GM23248 (cell line): ENCODE measurements around the gene PTPRD. TPM values are rescaled to one million over a fixed set of nuclear protein-coding genes. Genes with fewer than 3 reads are reported as not detected.

Experiments
- DNase-seq: peaks from one replicate; pipeline ENCODE4 v3.0.0-alpha.2; 2015
- H2AFZ ChIP-seq: fragments of 200-600 bp; sonication (generic); 2 replicates; pipeline ENCODE4 v1.6.1; 2016; ENCODE audit warnings: antibody characterized with exemption
- H3F3A ChIP-seq: fragments of 200-600 bp; sonication (generic); 2 replicates; pipeline ENCODE4 v1.6.1; 2016; ENCODE audit warnings: mild to moderate bottlenecking, antibody characterized with exemption, mixed run types; ENCODE audit not compliant: insufficient read depth
- H3K27ac ChIP-seq: fragments of 200-600 bp; sonication (generic); 2 replicates; pipeline ENCODE4 v1.5.1; 2016; ENCODE audit warnings: mild to moderate bottlenecking
- H3K27me3 ChIP-seq: fragments of 200-600 bp; sonication (generic); replicated peaks from 2 replicates; pipeline ENCODE4 v1.6.1; 2016; ENCODE audit warnings: mild to moderate bottlenecking; ENCODE audit not compliant: insufficient read depth
- H3K36me3 ChIP-seq: fragments of 200-600 bp; sonication (generic); 2 replicates; pipeline ENCODE4 v1.6.1; 2016; ENCODE audit warnings: low read depth, mild to moderate bottlenecking
- H3K4me1 ChIP-seq: fragments of 200-600 bp; sonication (generic); 2 replicates; pipeline ENCODE4 v1.6.1; 2016; ENCODE audit warnings: mild to moderate bottlenecking; ENCODE audit not compliant: insufficient read depth
- H3K4me2 ChIP-seq: fragments of 200-600 bp; sonication (generic); one replicate; pipeline ENCODE4 v1.6.1; 2016; ENCODE audit warnings: mild to moderate bottlenecking; ENCODE audit not compliant: unreplicated experiment
- H3K4me3 ChIP-seq: fragments of 200-600 bp; sonication (generic); 2 replicates; pipeline ENCODE4 v1.5.1; 2016; ENCODE audit warnings: mild to moderate bottlenecking
- H3K79me2 ChIP-seq: fragments of 200-600 bp; sonication (generic); 2 replicates; pipeline ENCODE4 v1.6.1; 2016; ENCODE audit warnings: mild to moderate bottlenecking; ENCODE audit not compliant: insufficient read depth
- H3K9ac ChIP-seq: fragments of 200-600 bp; sonication (generic); 2 replicates; pipeline ENCODE4 v1.6.1; 2016; ENCODE audit warnings: mild to moderate bottlenecking
- H3K9me2 ChIP-seq: fragments of 200-600 bp; sonication (generic); 2 replicates; pipeline ENCODE4 v1.6.1; 2016; ENCODE audit warnings: mixed run types, mild to moderate bottlenecking, moderate library complexity; ENCODE audit not compliant: insufficient read depth
- H3K9me3 ChIP-seq: fragments of 200-600 bp; sonication (generic); one replicate; pipeline ENCODE4 v1.6.1; 2017; ENCODE audit warnings: low read depth
- H4K20me1 ChIP-seq: fragments of 200-600 bp; sonication (generic); 2 replicates; pipeline ENCODE4 v1.6.0; 2016; ENCODE audit not compliant: insufficient read depth
- EZH2 ChIP-seq: fragments of 200-600 bp; sonication (generic); IDR thresholded peaks from 2 replicates; pipeline ENCODE4 v1.6.1; 2018; ENCODE audit warnings: antibody characterized with exemption, mild to moderate bottlenecking; ENCODE audit not compliant: insufficient read depth, poor library complexity, severe bottlenecking
- EZH2phosphoT487 ChIP-seq: fragments of 200-600 bp; sonication (generic); IDR thresholded peaks from 2 replicates; pipeline ENCODE4 v1.6.1; 2018; ENCODE audit warnings: antibody characterized with exemption, moderate library complexity, mild to moderate bottlenecking, low read depth; ENCODE audit not compliant: insufficient read depth
- WGBS, 2 experiments: methylation state at CpG; one replicate each; pipeline ENCODE4 v1.1.6; 2015 to 2017; ENCODE audit warnings: low lambda C conversion rate in 2 of 2, low coverage in 1 of 2; ENCODE audit errors: missing lambda C conversion rate in 2 of 2; 5-methylcytosine and 5-hydroxymethylcytosine counted together
- in situ Hi-C: fragments of 300-500 bp; cut with MboI; formaldehyde crosslinking; loops from 2 replicates; pipeline ENCODE4 v1.15.0; 2020
- polyA plus RNA-seq: library from polyadenylated mRNA; unstranded; fragments of >200 nt; fragmentation: Nextera tagmentation; extraction: Ambion mirVana; gene quantifications from 2 replicates; pipeline ENCODE4 v1.2.1, GENCODE V29; 2016
- total RNA-seq: library from RNA; depleted of rRNA; stranded (reverse); fragments of >200 nt; shearing (Covaris generic); gene quantifications from 2 replicates; pipeline ENCODE4 v1.2.3, GENCODE V29; 2014

The PTPRD gene
- total and polyA plus RNA-seq, 2 experiments from 2014 or later, result 0.05 TPM; not detected in 1

DNA sequence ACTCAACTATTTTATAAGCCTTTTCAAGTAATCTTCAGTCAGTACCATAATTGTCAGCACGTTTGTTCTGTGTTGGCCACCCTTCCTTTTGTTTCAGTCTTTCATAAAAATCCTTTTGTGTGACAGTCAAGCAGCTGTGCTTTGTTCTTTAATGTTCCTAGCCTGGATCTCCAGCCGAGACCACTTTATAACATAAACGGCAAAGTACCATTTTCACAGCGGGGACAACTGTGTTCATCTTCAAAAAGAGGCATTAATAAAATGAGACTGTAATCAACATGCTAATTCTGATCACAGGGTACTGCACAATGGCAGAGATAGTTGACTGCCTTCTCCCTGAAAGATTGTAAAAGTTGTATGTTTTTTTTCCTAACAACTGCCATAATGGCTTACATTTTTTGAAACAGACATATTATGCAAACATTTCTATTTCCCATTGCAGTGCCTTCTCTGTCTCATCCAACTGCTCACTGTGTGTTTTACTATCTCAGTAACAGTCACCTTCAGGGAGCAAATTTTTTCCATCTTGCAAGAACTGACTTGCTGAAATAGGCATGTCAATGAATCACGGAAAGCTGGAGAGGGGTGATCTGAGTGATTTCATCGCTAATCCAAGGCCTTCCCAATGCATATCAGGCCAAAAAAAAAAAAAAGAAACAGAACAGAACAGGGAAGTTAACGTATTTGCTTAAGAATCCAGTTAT lies 1984.7 kb downstream of the PTPRD start:
- no peak for TF ChIP-seq EZH2phosphoT487
- no peak for TF ChIP-seq EZH2
- Histone ChIP-seq H3K79me2 (no peaks in the 10 kb centered on the region), H3K9me3 (no peaks in the 10 kb centered on the region), H4K20me1 (no peaks in the 10 kb centered on the region), H3K4me3 (no peak overlapping the region), H3K4me2 (no peak overlapping the region), H3K9ac (no peak overlapping the region), H3K9me2 (no peaks in the 10 kb centered on the region), H3K4me1 (no peaks in the 10 kb centered on the region), H2AFZ (no peak overlapping the region), H3F3A (no peaks in the 10 kb centered on the region), H3K36me3 (no peaks in the 10 kb centered on the region), H3K27me3 (no peaks in the 10 kb centered on the region), H3K27ac (no peak overlapping the region)
- in situ Hi-C loops, result no loop called here
- 12 to 18% methylated on average over 7 of the region's 7 CpGs for WGBS, 2 experiments
- DNase-seq, result no peak

DNA sequence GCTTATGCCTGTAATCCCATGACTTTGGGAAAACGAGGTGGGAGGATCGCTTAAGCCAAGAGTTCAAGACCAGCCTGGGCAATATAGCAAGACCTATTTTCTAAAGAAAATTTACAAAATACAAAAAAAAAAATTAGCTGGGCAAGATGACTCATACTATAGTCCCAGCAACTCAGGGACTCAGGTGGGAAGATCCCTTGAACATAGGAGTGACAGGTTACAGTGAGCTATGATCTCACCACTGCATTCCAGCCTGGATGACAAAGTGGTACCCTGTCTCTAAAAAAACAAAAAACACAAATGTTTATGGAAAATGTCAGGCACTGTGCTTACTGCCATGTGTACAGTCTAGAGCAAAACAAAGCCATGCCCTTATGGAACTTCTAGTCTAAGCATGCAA lies 1989.9 kb downstream of the PTPRD start:
- WGBS, 2 experiments, result 39 to 54% methylated on average over 2 of the region's 2 CpGs
- no peaks in the 10 kb centered on the region for H3K9me3 ChIP-seq

DNA sequence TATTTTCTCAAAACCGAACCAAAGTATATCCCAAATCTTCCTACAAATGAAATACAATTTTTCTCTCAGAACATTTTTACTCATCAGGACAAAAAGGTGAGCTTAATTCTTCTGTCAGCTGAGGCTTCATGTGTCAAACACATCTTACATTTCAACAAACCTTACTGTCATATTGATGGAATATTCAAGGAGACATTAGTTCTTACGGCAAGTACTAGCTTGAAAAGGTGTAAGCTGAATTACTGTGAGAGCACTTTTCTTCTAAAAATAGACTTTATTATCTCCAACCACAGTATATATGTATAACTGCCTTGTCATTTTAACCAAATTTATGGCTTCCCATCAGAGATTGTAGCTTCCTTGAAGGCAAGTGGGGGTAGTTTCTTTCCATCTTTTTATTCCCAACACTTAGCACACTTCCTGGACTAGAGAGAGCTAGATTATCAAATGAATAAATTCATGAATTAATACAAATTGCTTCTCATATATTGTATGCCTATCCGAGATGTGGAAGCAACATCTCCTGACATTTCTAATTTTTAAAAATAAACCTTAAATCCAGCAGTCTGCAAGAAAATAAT lies 1990.5 kb downstream of the PTPRD start:
- H2AFZ ChIP-seq, result no peak overlapping the region
- H3K36me3 ChIP-seq, result no peaks in the 10 kb centered on the region
- no peak overlapping the region for H3K4me3 ChIP-seq
- no peak overlapping the region for H3K4me2 ChIP-seq
- no peaks in the 10 kb centered on the region for H3K79me2 ChIP-seq
- H3K27me3 ChIP-seq, result no peaks in the 10 kb centered on the region
- H4K20me1 ChIP-seq, result no peaks in the 10 kb centered on the region
- H3K4me1 ChIP-seq, result no peaks in the 10 kb centered on the region
- H3K27ac ChIP-seq, result no peak overlapping the region
- in situ Hi-C loops, result no loop called here
- WGBS, 2 experiments, result 18 to 19% methylated on average over 3 of the region's 3 CpGs
- H3F3A ChIP-seq, result no peaks in the 10 kb centered on the region
- H3K9me2 ChIP-seq, result no peaks in the 10 kb centered on the region
- no peak for DNase-seq
- H3K9me3 ChIP-seq, result no peaks in the 10 kb centered on the region
- TF ChIP-seq EZH2phosphoT487 (no peak), EZH2 (no peak)
- no peak overlapping the region for H3K9ac ChIP-seq

More for the DNA sequence above, 1989.9 kb downstream of the PTPRD start:
- H3F3A ChIP-seq, result no peaks in the 10 kb centered on the region
- no peaks in the 10 kb centered on the region for H3K27me3 ChIP-seq
- in situ Hi-C loops, result no loop called here
- H3K9ac ChIP-seq, result no peak overlapping the region
- no peak overlapping the region for H2AFZ ChIP-seq
- H3K4me3 ChIP-seq, result no peak overlapping the region
- no peaks in the 10 kb centered on the region for H3K9me2 ChIP-seq
- H4K20me1 ChIP-seq, result no peaks in the 10 kb centered on the region
- DNase-seq, result no peak
- TF ChIP-seq EZH2phosphoT487 (no peak), EZH2 (no peak)
- H3K27ac ChIP-seq, result no peak overlapping the region
- no peaks in the 10 kb centered on the region for H3K79me2 ChIP-seq
- H3K4me2 ChIP-seq, result no peak overlapping the region
- no peaks in the 10 kb centered on the region for H3K4me1 ChIP-seq
- H3K36me3 ChIP-seq, result no peaks in the 10 kb centered on the region

DNA sequence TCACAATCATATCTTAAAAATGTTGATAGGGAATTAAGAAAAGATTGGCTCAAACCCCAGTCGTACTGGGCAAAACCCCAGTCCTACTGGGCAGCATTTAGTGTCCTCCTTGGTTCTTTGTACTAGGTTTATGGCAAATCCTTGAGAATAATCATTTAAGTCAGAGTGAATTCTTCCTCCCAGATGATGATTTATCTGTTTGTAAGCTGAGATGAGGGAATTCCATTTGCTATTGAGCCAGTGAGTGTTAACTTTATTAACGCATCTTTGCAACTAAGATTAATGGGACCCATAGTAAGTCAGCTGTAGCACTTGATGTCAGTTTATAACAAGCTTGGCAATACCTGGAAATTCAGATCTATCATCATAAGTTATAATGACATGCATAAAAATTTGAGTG lies 1991.4 kb downstream of the PTPRD start:
- no peaks in the 10 kb centered on the region for H3K27me3 ChIP-seq
- WGBS, 2 experiments, result 34 to 36% methylated on average over 2 of the region's 2 CpGs
- no peak for TF ChIP-seq EZH2phosphoT487
- TF ChIP-seq EZH2, result no peak

More for the DNA sequence above, 1991.4 kb downstream of the PTPRD start:
- Histone ChIP-seq H3F3A (no peaks in the 10 kb centered on the region), H3K36me3 (no peaks in the 10 kb centered on the region), H3K27ac (no peak overlapping the region), H3K9ac (no peak overlapping the region), H3K4me3 (no peak overlapping the region), H3K79me2 (no peaks in the 10 kb centered on the region), H3K9me3 (no peaks in the 10 kb centered on the region), H3K4me2 (no peak overlapping the region), H4K20me1 (no peaks in the 10 kb centered on the region), H3K9me2 (no peaks in the 10 kb centered on the region), H3K4me1 (no peaks in the 10 kb centered on the region), H2AFZ (no peak overlapping the region)
- in situ Hi-C loops, result no loop called here
- no peak for DNase-seq
